ENCODE measurements around the gene GABRB2. TPM values are rescaled to one million over a fixed set of nuclear protein-coding genes. Genes with fewer than 3 reads are reported as not detected.

The GABRB2 gene
- total RNA-seq, 1 experiment from 2014 or later, result not detected

DNA sequence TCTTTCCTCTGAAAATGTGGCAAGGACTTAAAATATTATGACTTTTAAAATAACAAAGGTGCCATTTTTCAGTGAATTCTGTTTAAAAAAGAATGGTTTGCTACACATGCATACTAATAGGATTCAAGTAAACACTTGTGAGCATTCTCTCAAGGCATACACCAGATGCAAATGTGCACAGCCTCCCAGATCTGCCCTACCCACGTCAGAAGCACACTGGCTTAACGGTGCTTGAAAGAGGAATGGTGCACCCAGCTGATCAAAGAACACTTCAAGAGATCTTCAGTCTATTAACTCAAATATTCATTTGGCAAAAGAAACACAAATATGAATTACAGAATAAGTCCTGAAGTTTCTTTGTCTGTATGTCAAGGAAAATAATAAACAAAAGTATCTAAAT, 15.8 kb downstream of the GABRB2 start (continued):
- TF ChIP-seq, protein P1, sequence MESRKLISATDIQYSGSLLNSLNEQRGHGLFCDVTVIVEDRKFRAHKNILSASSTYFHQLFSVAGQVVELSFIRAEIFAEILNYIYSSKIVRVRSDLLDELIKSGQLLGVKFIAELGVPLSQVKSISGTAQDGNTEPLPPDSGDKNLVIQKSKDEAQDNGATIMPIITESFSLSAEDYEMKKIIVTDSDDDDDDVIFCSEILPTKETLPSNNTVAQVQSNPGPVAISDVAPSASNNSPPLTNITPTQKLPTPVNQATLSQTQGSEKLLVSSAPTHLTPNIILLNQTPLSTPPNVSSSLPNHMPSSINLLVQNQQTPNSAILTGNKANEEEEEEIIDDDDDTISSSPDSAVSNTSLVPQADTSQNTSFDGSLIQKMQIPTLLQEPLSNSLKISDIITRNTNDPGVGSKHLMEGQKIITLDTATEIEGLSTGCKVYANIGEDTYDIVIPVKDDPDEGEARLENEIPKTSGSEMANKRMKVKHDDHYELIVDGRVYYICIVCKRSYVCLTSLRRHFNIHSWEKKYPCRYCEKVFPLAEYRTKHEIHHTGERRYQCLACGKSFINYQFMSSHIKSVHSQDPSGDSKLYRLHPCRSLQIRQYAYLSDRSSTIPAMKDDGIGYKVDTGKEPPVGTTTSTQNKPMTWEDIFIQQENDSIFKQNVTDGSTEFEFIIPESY (IDR thresholded peaks at IDR 0.05; ENCODE audit: extremely low read depth, insufficient replicate concordance, low read length), result no peak

DNA sequence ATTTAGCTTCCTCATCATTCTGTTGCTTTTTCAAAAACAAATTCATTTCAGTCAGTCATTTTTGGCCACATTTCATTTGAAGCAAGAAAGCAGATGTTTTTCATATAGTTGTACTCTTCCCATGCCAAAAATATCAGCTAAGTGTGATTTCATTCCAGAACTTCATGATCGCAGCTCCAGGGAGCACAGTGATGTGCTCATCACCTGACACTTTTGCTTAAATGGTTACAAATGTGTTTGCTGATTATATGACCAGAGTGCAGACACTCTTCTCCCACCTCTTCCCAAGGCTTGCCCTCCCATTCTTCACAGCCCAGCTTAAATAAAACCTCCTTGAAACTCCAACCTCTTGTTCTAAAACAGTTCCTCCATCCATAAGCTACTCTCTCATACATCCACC, 32.6 kb downstream of the GABRB2 start:
- ChIA-PET CTCF (no interaction called here), POLR2A (no interaction called here), RAD21 (ENCODE audit: low non-redundant PET in 1 of 2, low total read pairs in 2 of 2, uncharacterized antibody in 2 of 2, unreplicated experiment in 2 of 2) (no interaction called here)
- Histone ChIP-seq H3K9ac (ENCODE audit: low read length) (no peak overlapping the region), H3K9me2 (ENCODE audit: insufficient read depth) (no peaks in the 10 kb centered on the region), H3K79me2 (ENCODE audit: insufficient read depth, low read length) (no peaks in the 10 kb centered on the region), H3K9me3 (ENCODE audit: control insufficient read depth in 1 of 2, insufficient read depth in 1 of 2, low read depth in 1 of 2, low read length in 2 of 2) (peaks cover 0 to 4% of the 10 kb centered on the region in 2 experiments; a peak in 1 of 4 replicates), H2AFZ (ENCODE audit: low read depth, low read length, poor library complexity, severe bottlenecking) (no peak overlapping the region), H3K4me2 (ENCODE audit: low read length) (no peak overlapping the region), H4K20me1 (ENCODE audit: insufficient read depth) (no peaks in the 10 kb centered on the region), H3K27ac (ENCODE audit: low read depth, low read length) (no peak overlapping the region), H3K27me3 (ENCODE audit: insufficient read depth, low read length) (no peaks in the 10 kb centered on the region), H3K36me3 (ENCODE audit: control insufficient read depth in 1 of 2, insufficient read depth in 2 of 2, low read length in 2 of 2) (no peaks in the 10 kb centered on the region), H3K4me3 (replicated peaks in 1 of 2; ENCODE audit: low read depth in 1 of 2, low read length in 2 of 2) (no peak overlapping the region), H3K4me1 (ENCODE audit: control insufficient read depth in 1 of 2, insufficient read depth in 2 of 2, low read length in 2 of 2) (no peaks in the 10 kb centered on the region)
- no TSS peak for BruUV-seq (replicated peaks)
- DNase-seq (ENCODE audit: low read depth, low spot score) (no peak), ATAC-seq (no peak)
- TF ChIP-seq, protein P2, sequence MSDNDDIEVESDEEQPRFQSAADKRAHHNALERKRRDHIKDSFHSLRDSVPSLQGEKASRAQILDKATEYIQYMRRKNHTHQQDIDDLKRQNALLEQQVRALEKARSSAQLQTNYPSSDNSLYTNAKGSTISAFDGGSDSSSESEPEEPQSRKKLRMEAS (IDR thresholded peaks at IDR 0.05), result no peak
- no peak for TF ChIP-seq POLR2A (IDR thresholded peaks at IDR 0.05; ENCODE audit: borderline replicate concordance, extremely low read depth, insufficient read depth, insufficient read length)
- TF ChIP-seq, protein P3, sequence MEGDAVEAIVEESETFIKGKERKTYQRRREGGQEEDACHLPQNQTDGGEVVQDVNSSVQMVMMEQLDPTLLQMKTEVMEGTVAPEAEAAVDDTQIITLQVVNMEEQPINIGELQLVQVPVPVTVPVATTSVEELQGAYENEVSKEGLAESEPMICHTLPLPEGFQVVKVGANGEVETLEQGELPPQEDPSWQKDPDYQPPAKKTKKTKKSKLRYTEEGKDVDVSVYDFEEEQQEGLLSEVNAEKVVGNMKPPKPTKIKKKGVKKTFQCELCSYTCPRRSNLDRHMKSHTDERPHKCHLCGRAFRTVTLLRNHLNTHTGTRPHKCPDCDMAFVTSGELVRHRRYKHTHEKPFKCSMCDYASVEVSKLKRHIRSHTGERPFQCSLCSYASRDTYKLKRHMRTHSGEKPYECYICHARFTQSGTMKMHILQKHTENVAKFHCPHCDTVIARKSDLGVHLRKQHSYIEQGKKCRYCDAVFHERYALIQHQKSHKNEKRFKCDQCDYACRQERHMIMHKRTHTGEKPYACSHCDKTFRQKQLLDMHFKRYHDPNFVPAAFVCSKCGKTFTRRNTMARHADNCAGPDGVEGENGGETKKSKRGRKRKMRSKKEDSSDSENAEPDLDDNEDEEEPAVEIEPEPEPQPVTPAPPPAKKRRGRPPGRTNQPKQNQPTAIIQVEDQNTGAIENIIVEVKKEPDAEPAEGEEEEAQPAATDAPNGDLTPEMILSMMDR (IDR thresholded peaks at IDR 0.05 in 2 of 3, conservative IDR thresholded peaks at IDR 0.05 in 1 of 3; ENCODE audit: borderline replicate concordance in 1 of 3, insufficient read depth in 1 of 3, low read depth in 2 of 3, low read length in 2 of 3), result no peak
- TF ChIP-seq ZFX (IDR thresholded peaks at IDR 0.05), result no peak
- no peak for TF ChIP-seq SP1 (IDR thresholded peaks at IDR 0.05; ENCODE audit: low read depth)
- TF ChIP-seq, protein P4, sequence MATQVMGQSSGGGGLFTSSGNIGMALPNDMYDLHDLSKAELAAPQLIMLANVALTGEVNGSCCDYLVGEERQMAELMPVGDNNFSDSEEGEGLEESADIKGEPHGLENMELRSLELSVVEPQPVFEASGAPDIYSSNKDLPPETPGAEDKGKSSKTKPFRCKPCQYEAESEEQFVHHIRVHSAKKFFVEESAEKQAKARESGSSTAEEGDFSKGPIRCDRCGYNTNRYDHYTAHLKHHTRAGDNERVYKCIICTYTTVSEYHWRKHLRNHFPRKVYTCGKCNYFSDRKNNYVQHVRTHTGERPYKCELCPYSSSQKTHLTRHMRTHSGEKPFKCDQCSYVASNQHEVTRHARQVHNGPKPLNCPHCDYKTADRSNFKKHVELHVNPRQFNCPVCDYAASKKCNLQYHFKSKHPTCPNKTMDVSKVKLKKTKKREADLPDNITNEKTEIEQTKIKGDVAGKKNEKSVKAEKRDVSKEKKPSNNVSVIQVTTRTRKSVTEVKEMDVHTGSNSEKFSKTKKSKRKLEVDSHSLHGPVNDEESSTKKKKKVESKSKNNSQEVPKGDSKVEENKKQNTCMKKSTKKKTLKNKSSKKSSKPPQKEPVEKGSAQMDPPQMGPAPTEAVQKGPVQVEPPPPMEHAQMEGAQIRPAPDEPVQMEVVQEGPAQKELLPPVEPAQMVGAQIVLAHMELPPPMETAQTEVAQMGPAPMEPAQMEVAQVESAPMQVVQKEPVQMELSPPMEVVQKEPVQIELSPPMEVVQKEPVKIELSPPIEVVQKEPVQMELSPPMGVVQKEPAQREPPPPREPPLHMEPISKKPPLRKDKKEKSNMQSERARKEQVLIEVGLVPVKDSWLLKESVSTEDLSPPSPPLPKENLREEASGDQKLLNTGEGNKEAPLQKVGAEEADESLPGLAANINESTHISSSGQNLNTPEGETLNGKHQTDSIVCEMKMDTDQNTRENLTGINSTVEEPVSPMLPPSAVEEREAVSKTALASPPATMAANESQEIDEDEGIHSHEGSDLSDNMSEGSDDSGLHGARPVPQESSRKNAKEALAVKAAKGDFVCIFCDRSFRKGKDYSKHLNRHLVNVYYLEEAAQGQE (IDR thresholded peaks at IDR 0.05; ENCODE audit: low read depth), result no peak
- TF ChIP-seq EZH2 (IDR thresholded peaks at IDR 0.05), result no peak
- no peak for TF ChIP-seq ZNF274 (IDR thresholded peaks at IDR 0.05; ENCODE audit: low read depth, low read length)
- no peak for TF ChIP-seq CBX3 (IDR thresholded peaks at IDR 0.05; ENCODE audit: low read depth)
- intact Hi-C loops (cut with micrococcal nuclease), result no loop called here
